Lung (tissue), 12 donors: ENCODE measurements around the gene ATOH7. TPM values are rescaled to one million over a fixed set of nuclear protein-coding genes. Genes with fewer than 3 reads are reported as not detected.

Experiments
- ATAC-seq: fragments of 200-7000 bp; cut with Tn5 transposase; one replicate; pipeline ENCODE4 v1.9.1; 2020; ENCODE audit warnings: moderate number of reproducible peaks; ENCODE audit not compliant: insufficient read depth, low FRiP score
- DNase-seq, 3 donors: peaks; one replicate each; pipeline ENCODE4 v3.0.0-alpha.2; 2013 to 2017
- H3K27ac ChIP-seq, 2 donors: one replicate each; pipeline ENCODE4 v1.5.1; 2013; ENCODE audit warnings: mild to moderate bottlenecking in 2 of 2, moderate library complexity in 2 of 2, control low read depth in 1 of 2, inconsistent platforms in 1 of 2, low read depth in 1 of 2, low read length in 1 of 2
- H3K27me3 ChIP-seq, 3 donors: one replicate each; pipeline ENCODE4 v1.5.1; 2013; ENCODE audit warnings: low read length in 2 of 3; ENCODE audit not compliant: control insufficient read depth in 3 of 3, insufficient read depth in 3 of 3
- H3K36me3 ChIP-seq, 4 donors: one replicate each; pipeline ENCODE4 v1.5.1; 2013; ENCODE audit warnings: low read length in 4 of 4, mild to moderate bottlenecking in 1 of 4, moderate library complexity in 1 of 4; ENCODE audit not compliant: control insufficient read depth in 4 of 4, insufficient read depth in 4 of 4
- H3K4me1 ChIP-seq, 5 donors: one replicate each; pipeline ENCODE4 v1.5.1; 2013; ENCODE audit warnings: low read length in 5 of 5, mild to moderate bottlenecking in 2 of 5, moderate library complexity in 1 of 5; ENCODE audit not compliant: control insufficient read depth in 5 of 5, insufficient read depth in 5 of 5
- H3K4me3 ChIP-seq: one replicate; pipeline ENCODE4 v1.5.1; 2013; ENCODE audit warnings: mild to moderate bottlenecking, control low read depth, moderate library complexity
- H3K9ac ChIP-seq, 2 donors: one replicate each; pipeline ENCODE4 v1.5.1; 2013; ENCODE audit warnings: low read length in 2 of 2, control low read depth in 1 of 2; ENCODE audit not compliant: insufficient read depth in 1 of 2
- H3K9me3 ChIP-seq, 4 donors: one replicate each; pipeline ENCODE4 v1.5.1; 2013; ENCODE audit warnings: low read length in 3 of 4, mild to moderate bottlenecking in 1 of 4, moderate library complexity in 1 of 4; ENCODE audit not compliant: control insufficient read depth in 4 of 4, insufficient read depth in 3 of 4
- WGBS, 2 donors: extraction: QIAGEN DNeasy Blood & Tissue Kit; methylation state at CpG; one replicate each; pipeline ENCODE4 v1.1.7; 2013; 5-methylcytosine and 5-hydroxymethylcytosine counted together
- polyA plus RNA-seq, 2 donors: library from polyadenylated mRNA; stranded (reverse); fragments of 200-250 nt; gene quantifications; one replicate each; pipeline ENCODE4 v1.2.1, GENCODE V29; 2013
- total RNA-seq, 2 donors: library from RNA; depleted of rRNA in 1 of 2; stranded (reverse); fragments of >200 nt in 1 of 2; gene quantifications; one replicate each; pipeline ENCODE4 v1.2.1, GENCODE V29; 2014 to 2021
- TF ChIP-seq, protein P1 (sequence below): IDR thresholded peaks from 2 replicates; pipeline ENCODE4 v1.5.1; 2012; ENCODE audit warnings: mild to moderate bottlenecking; ENCODE audit errors: control extremely low read depth, extremely low read depth
- donor health status: control.
- donor health status: control.
- donor health status: Bipolar disorder and iron deficiency.
- donor health status: healthy.
- donor health status: DM: yes; HTN: yes; CAD: no.

The ATOH7 gene
- total and polyA plus RNA-seq, 4 donors: 0.02 to 0.08 TPM; not detected in 2

DNA sequence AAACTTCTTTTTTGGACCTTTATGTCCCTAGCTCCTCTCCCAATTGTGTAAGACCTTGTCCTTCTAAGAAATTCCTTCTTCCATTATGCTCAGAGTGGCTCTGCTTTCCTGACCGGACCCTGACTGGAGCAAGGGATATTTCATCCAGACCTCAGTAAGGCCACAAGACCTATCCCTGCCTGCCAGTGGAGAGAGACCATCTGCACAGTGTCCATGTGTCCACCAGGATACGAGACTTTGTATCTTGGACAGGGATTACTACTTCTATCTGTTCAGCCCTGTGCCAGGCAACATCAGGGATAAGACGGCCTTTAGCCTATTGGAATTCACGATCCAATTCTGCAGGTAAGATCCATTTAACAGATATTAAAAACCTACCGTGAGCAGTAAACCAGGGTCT, 7.2 kb upstream of the ATOH7 start:
- ATAC-seq (no peak), DNase-seq (no peak)
- no peak overlapping the region for H3K27ac ChIP-seq
- H3K36me3 ChIP-seq: no peaks in the 10 kb centered on the region
- TF ChIP-seq, protein P1, sequence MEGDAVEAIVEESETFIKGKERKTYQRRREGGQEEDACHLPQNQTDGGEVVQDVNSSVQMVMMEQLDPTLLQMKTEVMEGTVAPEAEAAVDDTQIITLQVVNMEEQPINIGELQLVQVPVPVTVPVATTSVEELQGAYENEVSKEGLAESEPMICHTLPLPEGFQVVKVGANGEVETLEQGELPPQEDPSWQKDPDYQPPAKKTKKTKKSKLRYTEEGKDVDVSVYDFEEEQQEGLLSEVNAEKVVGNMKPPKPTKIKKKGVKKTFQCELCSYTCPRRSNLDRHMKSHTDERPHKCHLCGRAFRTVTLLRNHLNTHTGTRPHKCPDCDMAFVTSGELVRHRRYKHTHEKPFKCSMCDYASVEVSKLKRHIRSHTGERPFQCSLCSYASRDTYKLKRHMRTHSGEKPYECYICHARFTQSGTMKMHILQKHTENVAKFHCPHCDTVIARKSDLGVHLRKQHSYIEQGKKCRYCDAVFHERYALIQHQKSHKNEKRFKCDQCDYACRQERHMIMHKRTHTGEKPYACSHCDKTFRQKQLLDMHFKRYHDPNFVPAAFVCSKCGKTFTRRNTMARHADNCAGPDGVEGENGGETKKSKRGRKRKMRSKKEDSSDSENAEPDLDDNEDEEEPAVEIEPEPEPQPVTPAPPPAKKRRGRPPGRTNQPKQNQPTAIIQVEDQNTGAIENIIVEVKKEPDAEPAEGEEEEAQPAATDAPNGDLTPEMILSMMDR: no peak
- 96 to 97% methylated on average over 5 of the region's 5 CpGs for WGBS, 2 donors
- H3K4me3 ChIP-seq: no peak overlapping the region
- no peaks in the 10 kb centered on the region for H3K4me1 ChIP-seq
- H3K27me3 ChIP-seq: peaks cover 0 to 4% (median 0%) of the 10 kb centered on the region in 3 donors
- no peak overlapping the region for H3K9ac ChIP-seq
- peaks cover 0 to 2% (median 0%) of the 10 kb centered on the region in 4 donors for H3K9me3 ChIP-seq

DNA sequence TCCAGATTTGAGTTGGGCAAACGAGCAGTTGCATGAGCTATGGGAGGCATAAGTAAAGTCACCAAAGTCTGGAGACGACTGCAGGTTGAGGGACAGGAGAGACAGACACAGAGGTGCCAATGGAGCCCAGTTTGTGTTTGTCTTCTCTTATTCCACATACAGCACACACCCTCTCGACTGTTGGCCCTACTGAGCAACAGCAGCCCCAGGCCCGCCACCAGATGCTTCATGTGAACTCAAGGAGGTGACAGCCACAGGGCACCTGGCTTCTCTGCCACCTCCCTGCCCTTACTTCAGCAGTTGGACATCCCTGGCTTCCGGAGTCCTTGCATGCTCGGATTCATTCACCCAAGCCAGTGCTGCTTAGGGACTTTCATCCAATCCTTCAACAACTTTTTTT, 6.5 kb upstream of the ATOH7 start:
- no peak for ATAC-seq
- WGBS, 2 donors: 87 to 91% methylated on average over 6 of the region's 6 CpGs
- no peak for DNase-seq
- no peaks in the 10 kb centered on the region for H3K36me3 ChIP-seq
- no peak overlapping the region for H3K9ac ChIP-seq
- H3K27me3 ChIP-seq: peaks cover 0 to 4% (median under 1%) of the 10 kb centered on the region in 3 donors
- peaks cover 0 to 2% (median 0%) of the 10 kb centered on the region in 4 donors for H3K9me3 ChIP-seq
- no peaks in the 10 kb centered on the region for H3K4me1 ChIP-seq
- H3K27ac ChIP-seq: no peak overlapping the region
- no peak overlapping the region for H3K4me3 ChIP-seq
- TF ChIP-seq, protein P1: no peak

DNA sequence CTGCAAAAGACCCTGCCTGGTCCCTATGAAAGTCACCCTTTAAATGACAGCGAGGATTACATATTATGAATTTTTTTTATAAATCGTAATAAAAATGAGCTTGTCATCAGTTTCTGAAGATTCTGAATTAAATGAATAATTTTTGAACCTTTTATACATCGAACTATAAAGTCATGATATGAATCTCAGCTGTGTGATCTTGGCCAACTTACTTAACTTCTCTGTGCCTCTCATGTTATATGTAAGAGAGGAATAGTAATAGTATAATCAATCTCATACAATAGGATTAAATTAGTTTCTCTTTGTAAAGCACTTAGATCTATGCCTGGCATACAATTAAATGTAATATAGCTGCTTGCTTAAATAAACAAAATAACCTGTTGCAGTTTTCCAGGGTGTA, 5.3 kb upstream of the ATOH7 start:
- ATAC-seq (no peak), DNase-seq (no peak)
- H3K36me3 ChIP-seq: no peaks in the 10 kb centered on the region
- no peak overlapping the region for H3K4me3 ChIP-seq
- WGBS, 2 donors: 91 to 97% methylated on average over 3 of the region's 3 CpGs
- no peak overlapping the region for H3K9ac ChIP-seq
- peaks cover 0 to 2% (median 0%) of the 10 kb centered on the region in 4 donors for H3K9me3 ChIP-seq
- no peak overlapping the region for H3K27ac ChIP-seq
- peaks cover 0 to 9% (median 4%) of the 10 kb centered on the region in 3 donors for H3K27me3 ChIP-seq
- TF ChIP-seq, protein P1: no peak
- H3K4me1 ChIP-seq: no peaks in the 10 kb centered on the region

DNA sequence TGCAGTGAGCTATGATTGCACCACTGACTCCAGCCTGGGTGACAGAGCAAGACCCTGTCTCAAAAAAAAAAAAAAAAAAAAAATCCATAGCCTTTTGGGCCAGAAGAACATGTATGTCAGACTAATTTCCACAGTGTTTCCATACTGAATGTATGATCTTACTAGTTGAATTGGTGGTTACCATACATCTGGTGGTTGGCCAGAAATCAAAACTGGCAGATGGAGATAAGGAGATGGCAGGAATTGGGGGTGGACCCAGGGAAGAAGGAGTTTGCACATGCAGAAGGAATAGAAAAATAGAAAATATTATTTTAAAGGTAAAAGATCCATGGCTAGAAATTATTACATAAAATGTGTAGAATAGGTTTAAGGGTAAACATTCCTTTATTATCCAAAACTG, 3.7 kb upstream of the ATOH7 start:
- DNase-seq (no peak), ATAC-seq (no peak)
- H3K36me3 ChIP-seq: no peaks in the 10 kb centered on the region
- peaks cover 0 to 13% (median 4%) of the 10 kb centered on the region in 3 donors for H3K27me3 ChIP-seq
- H3K9ac ChIP-seq: no peak overlapping the region
- peaks cover 0 to 5% (median 0%) of the 10 kb centered on the region in 5 donors for H3K4me1 ChIP-seq
- TF ChIP-seq, protein P1: no peak
- no peak overlapping the region for H3K4me3 ChIP-seq
- no peak overlapping the region for H3K27ac ChIP-seq
- no peaks in the 10 kb centered on the region for H3K9me3 ChIP-seq
